NCI-H345 (cell line): ENCODE measurements around the gene GNA12.
"Not testable (repeated sequence)": the region's sequence is repeated elsewhere in the genome, so short reads cannot be mapped to it uniquely, and the experiment has no call there.

Source experiments
- DNase-seq: peaks from one replicate; lab custom pipeline; 2025; lab: John Stamatoyannopoulos, UW

Gene GNA12

GRCh38 chr7:2727206-2727605, 116.9 kb downstream of the GNA12 start:
- not testable (repeated sequence) for DNase-seq

DNA sequence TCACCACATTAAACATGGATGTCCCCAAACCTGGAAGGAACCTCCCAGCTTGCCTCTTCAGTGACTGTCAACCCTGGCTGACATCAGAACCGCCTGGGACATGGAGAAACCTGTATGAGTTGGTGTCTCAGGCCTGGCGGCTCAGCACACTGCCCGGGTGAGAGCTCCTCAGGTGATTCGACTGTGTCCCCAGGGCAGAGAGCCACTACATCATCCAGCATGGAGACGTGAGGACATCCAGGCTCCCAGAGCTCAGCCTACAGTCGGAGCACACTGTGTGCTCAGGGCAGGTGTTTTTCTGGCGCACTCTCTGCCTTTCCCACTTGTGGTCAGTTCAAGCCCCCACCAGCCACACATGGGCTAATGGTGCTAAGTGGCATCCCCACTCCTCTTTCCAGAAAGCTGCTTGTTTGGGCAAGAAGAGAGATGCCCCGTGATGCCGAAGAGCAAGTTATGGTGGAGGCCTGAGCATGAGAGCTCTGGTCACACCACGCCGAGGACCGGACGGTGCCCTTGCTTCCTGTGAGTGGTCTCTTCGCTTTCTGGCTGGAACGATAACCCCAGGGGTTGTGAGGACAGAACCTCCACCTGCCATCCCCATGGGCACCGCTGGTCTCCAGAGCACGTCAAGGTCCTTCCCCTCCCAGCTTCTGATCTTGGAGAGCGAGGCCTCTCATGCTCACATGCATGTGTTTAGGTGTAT, 117.6 kb downstream of the GNA12 start:
- no peak for DNase-seq

GRCh38 chr7:2725178-2726105, 118.7 kb downstream of the GNA12 start:
- no peak for DNase-seq

- no peak for DNase-seq
Measured at GRCh38 chr7:2724453-2725177, 119.5 kb downstream of the GNA12 start.

GRCh38 chr7:2724036-2724435, 120.1 kb downstream of the GNA12 start:
- not testable (repeated sequence) for DNase-seq

DNA sequence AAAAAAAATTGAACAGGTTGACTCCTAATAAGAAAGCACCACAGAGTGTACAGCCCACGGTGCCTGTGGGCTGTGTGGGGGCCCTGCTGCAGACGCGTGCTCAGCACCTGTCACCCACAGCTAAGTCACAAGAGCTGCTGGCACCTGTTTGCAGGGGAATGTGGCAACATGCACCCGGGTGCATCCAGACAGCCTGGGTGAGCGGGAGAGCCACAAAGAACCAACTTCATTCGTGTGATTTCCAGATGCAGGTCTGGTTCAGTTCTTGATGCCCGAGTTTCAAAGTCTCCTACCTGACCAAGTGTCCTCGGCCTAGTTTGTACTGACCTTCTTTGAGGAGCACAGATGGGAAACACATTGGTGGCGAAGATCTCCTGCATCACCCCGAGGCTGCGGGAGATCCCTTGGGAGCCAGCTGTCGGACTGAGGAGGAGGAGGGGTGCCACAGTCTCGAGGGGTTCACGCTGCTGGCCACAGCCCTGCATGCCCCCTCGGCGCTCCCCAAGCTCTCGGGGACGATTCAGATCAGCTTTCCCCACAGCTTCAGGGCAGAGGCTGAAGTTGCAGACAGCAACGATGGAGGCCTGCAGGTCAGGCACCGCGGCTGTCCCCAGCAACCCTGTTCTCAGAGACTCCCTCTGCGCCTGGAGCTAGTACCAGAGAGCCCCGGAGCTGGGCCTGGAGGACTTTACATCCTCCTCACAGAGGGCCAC, 120.8 kb downstream of the GNA12 start:
- DNase-seq, result no peak

- DNase-seq, result no peak
Measured at GRCh38 chr7:2722591-2722990, 121.5 kb downstream of the GNA12 start.

DNA sequence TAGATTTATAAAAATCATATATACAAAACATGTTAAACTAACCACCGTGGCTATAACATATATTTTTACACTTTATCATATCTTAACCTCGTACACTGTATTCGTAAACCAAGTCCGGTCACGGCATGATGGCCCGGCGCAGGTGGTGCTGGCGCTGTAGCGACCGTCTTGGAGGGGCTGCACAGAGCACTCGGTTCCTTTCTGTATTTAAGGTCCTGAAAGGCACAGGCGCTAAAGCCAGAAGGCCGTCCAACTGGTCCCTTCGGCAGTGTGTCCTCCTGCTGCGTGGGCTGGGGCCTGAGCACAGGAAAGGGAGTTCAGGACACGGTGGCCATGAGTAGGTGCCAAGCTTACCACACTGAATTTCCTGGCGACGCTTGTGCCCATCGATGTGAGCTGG, 122.3 kb downstream of the GNA12 start:
- DNase-seq, result no peak

DNA sequence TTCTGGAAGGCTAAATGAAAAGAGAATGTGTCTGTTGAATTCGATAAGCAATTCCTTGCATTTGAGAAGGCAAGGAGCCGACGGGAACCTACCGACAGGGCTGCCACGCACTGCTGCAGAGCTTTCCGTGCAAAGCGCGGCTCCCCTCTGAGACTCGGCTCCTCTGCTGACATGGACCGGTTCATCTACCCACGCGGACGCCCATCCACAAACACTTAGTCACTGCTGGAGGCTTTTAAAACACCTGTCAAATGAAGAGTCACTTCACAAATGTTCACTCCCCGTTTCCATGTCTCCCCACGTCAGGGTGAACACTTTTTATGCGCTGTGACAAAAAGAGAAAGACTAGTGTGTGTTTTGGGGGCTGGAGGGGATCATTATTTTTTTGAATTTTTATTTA, 124.1 kb downstream of the GNA12 start:
- DNase-seq, result peak; percentile 97

DNA sequence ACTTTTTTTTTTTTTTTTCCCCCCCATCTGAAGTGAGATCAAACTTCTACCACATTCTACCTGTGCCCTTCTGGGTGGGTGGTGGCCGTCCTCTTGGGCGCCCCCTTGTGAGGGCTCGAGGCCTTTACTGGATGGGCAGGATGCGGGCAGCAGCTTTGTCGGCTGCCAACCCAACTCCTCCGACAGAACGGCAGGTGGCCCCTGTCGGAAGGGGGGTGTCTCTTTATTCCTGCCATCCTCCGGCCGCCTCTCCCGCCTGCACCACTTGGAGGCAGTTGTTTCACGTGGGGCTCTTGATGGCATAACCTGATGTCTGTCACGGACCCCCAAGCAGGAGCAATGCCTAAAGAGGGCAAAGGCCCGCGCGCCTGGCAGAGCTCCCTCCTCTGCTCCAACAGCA, 125.1 kb downstream of the GNA12 start:
- peak; percentile 59 for DNase-seq

DNA sequence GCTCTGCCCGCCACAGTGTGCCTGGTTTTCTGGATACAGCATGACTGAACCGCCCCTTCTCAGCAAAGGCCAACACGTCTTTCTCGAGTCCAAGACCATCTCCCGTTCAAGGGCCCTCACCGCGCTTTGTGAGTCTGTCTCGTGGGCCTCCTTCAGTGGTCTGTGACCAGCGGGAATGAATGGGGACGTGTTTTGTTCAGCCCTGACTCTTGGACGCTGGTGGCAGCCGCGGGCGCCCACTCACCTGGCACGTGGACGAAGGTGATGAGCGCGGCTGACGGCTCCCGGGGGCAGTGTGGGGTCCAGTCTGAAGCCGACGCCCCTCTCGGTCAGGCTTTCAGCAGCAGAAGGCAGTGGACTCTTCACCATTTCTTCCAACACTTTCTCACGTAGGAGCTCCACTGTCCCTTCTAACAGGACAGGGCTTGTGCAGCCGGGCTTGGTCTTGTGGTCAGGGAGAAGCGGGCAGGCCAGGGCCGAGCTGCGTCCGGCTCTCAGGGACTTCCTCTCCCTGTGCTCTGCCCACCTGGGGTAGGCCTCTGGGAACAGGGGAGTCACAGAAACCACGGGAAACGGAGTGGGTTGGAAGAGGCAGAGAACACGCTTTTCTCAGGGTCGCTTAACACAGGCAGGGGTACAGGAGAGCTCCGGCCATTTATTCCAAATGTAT, 125.7 kb downstream of the GNA12 start:
- DNase-seq, result no peak

DNA sequence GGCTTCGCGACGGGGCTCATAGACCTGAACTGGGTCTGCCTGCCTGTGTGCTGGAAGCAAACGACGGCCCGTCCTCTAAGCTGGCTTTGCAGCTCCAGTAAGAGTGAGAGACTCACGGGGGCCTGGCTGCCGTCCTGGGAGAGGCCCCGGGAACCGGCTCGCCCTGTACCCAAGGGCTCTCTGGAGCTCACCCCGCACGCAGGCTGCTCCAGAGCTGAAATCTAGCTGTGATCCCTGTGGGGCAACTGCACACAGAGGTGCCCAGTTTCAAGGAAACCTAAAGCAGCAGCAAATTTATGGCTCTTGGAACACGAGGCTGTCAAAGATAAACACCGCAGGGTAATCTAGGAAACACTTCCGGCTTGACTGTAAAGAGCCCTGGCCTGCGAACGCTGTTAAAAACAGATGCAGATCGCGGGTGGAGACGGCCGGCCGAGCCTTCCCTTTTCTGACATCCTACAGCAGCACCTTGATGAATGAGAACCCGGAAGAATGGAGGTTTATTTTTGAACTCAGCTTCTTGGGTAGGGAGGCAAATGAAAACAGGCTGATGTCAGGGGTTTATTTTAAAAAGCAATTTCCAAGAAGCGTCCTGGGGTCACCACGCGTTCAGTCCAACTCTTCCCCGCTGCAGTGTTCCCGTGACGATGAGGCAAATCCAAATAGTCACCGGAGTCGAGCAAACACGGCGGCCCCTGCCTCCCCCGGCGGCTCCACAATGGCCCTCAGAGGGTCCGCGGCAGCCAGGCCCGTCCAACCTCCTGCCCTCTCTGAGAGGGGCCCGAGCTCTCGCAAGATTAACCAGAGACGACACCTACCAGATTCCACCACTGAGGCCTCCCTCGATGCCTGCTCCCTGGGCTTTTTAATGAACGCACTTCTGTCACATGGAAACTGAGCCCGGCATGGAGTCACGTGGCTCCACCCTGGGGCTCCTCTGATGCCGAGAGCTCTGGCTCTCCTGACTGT, 126.5 kb downstream of the GNA12 start:
- DNase-seq, result no peak

- DNase-seq, result no peak
Measured at GRCh38 chr7:2716906-2717292, 127.2 kb downstream of the GNA12 start.

DNA sequence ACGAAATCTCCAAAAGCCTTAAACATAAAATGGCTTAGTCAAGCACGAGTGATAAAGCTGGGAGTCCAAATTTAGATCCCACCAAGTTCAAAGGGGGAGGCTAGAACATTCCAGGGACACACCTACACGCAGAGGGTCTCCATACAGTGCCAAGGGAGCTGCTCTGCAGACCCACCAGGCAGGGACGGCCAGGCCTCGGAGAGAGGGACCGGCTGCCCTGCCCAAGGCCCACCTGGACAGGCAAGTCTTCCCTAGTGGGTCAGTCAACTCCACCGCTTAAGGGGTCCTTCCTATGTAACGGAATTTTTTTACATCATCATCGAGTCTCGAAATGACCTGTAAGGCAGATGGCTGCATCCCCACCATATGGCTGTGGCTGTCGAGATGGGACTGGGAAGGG, 127.6 kb downstream of the GNA12 start:
- no peak for DNase-seq

- no peak for DNase-seq
Measured at GRCh38 chr7:2715341-2716231, 128.5 kb downstream of the GNA12 start.

- no peak for DNase-seq
Measured at GRCh38 chr7:2714636-2715035, 129.5 kb downstream of the GNA12 start.

GRCh38 chr7:2713978-2714377, 130.1 kb downstream of the GNA12 start:
- no peak for DNase-seq

- DNase-seq, result no peak
Measured at GRCh38 chr7:2713370-2713769, 130.7 kb downstream of the GNA12 start.
